ENCODE results near the gene ZNF800. TPM values are rescaled to one million over a fixed set of nuclear protein-coding genes. Genes with fewer than 3 reads are reported as not detected.
"Not testable (repeated sequence)": the region's sequence is repeated elsewhere in the genome, so short reads cannot be mapped to it uniquely, and the experiment has no call there.

The ZNF800 gene
- total and polyA plus RNA-seq, 5 experiments from 2014 or later, result 50.0 to 85.7 (median 61.3) TPM

- H3K27ac Mint-ChIP-seq, result peak overlapping the region; percentile 92 to 99 (median 94)
These were observed 20.8 kb upstream of the ZNF800 start for GRCh38 chr7:127413326-127413725.

DNA sequence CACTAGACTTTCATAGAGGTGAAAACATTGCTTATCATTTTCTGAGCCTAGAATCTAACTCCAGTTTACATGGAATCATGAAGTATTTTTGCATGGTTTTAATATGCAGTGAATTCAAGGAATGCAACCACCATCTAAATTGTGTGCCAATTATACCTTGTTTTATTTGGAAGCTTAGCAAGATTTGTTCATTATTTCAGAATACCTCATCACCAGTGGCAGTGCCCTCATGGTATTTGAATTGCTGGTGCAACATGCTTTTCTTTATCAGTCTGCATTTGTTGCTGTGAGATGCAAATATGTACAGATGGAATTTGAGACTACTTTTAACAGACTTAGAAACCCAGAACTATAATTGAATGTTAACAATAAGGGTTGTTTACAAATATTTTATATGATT, 18.7 kb upstream of the ZNF800 start:
- H3K27me3 Mint-ChIP-seq, result peaks cover 0 to 1% (median 0%) of the 10 kb centered on the region in 5 donors
- peaks cover 0 to 1% (median 0%) of the 10 kb centered on the region in 9 donors for H3K9me3 Mint-ChIP-seq
- H3K36me3 Mint-ChIP-seq, result no peaks in the 10 kb centered on the region
- DNase-seq (no peak), ATAC-seq (no peak)
- H3K4me3 Mint-ChIP-seq, result no peak overlapping the region
- H3K27ac Mint-ChIP-seq, result peak overlapping the region in 2 of 10 donors; percentile 28 to 97
- POLR2A ChIA-PET, result no interaction called here
- H3K4me1 Mint-ChIP-seq, result peaks cover 25 to 69% (median 65%) of the 10 kb centered on the region in 4 donors

More at GRCh38 chr7:127413326-127413725, 20.8 kb upstream of the ZNF800 start:
- peaks cover 26 to 82% (median 78%) of the 10 kb centered on the region in 4 donors for H3K4me1 Mint-ChIP-seq
- H3K9me3 Mint-ChIP-seq, result peaks cover 0 to 4% (median 0%) of the 10 kb centered on the region in 9 donors
- H3K36me3 Mint-ChIP-seq, result peaks cover 0 to under 1% (median 0%) of the 10 kb centered on the region in 3 donors
- DNase-seq (no peak), ATAC-seq (no peak)
- peak overlapping the region in 7 of 10 donors; percentile 57 to 87 (median 74) for H3K4me3 Mint-ChIP-seq
- no peaks in the 10 kb centered on the region for H3K27me3 Mint-ChIP-seq
- POLR2A ChIA-PET, result interaction anchor here (4.3 kb wide), 1 partner anchor 21 kb away, joined by 115 read pairs; the partner anchor contains the start of gene ZNF800

DNA sequence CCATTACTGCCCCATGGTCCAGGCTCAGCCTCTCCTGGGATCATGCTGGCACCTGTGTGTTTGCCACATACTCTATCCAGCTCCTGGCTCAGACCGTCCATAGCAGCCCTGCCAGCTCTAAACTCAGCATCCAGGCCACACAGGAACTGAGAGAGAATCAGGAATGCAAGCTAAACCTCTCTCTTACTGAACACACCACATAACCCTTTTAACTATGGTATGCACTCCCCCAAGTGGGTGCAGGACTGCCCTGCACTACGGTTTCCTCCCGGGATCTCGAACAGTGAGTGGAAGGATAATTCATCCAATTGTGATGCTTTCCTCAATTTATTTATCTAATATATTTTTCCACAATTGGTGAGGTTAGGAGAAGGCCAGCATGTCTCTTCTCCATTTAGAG, 17.1 kb upstream of the ZNF800 start:
- POLR2A ChIA-PET, result interaction anchor here (1.6 kb wide), 1 partner anchor 17 kb away, joined by 13 read pairs; the partner anchor contains the start of gene ZNF800
- peak overlapping the region in 5 of 10 donors; percentile 3 to 31 (median 14) for H3K27ac Mint-ChIP-seq
- peaks cover 23 to 61% (median 58%) of the 10 kb centered on the region in 4 donors for H3K4me1 Mint-ChIP-seq

DNA sequence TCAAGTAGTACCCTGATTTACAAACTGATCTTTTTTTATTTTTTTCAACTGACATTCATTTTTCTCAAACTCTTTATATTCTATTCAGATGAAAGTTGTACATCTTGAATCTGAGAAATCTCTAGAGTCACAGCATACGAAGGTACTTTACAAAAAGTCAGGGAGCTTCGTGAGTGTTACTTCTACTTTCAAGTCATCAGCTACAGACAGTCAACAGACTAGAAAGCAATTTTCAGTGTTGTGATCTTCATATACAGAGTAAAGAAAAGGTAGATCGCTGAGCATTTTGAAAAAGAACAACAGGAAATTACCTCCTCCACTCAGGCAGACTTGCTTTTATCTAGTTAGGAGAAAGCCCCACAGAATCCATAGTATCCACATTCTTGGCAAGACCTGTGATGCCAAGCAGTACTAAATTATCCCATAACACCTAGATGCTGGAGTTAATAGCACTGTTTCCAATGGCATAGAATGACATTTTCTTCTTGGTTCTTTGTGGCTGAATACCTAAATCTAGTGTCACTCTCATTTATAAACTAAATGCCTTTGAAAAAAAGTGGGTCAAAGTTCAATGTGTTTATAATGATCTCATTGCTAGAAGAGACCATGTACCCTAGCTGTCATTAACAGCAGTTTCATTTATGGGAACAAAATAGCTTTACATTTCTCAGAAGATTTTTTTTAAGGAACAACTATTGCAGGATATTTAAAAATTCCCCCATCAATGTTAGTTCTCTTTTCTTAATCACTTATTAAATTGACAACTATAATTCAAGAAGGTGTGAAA, 12.0 kb upstream of the ZNF800 start:
- Mint-ChIP-seq H3K27ac (peak overlapping the region; percentile 63 to 94 (median 81)), H3K27me3 (peaks cover 0 to 7% (median 0%) of the 10 kb centered on the region in 5 donors), H3K4me3 (peak overlapping the region; percentile 1 to 76 (median 62)), H3K4me1 (peaks cover 18 to 39% (median 36%) of the 10 kb centered on the region in 4 donors), H3K9me3 (no peaks in the 10 kb centered on the region), H3K36me3 (no peaks in the 10 kb centered on the region)
- DNase-seq (peak in 2 of 10 donors; percentile 29 to 41), ATAC-seq (peak; percentile 80 to 83)
- POLR2A ChIA-PET, result interaction anchor here (0.7 to 4.9 kb wide), 3 partner anchors 10 to 56 kb away, joined by 3 to 52 read pairs (median 6); partner anchors contain the start of gene ZNF800

More for the DNA sequence above, 17.1 kb upstream of the ZNF800 start:
- Mint-ChIP-seq H3K27me3 (peaks cover 0 to 3% (median 0%) of the 10 kb centered on the region in 5 donors), H3K9me3 (peaks cover 0 to 1% (median 0%) of the 10 kb centered on the region in 9 donors), H3K4me3 (peak overlapping the region in 1 of 10 donors; percentile 12), H3K36me3 (no peaks in the 10 kb centered on the region)
- no peak for DNase-seq
- no peak for ATAC-seq

- POLR2A ChIA-PET, result no interaction called here
- H3K4me1 Mint-ChIP-seq, result peaks cover 13 to 37% (median 28%) of the 10 kb centered on the region in 4 donors
- peak overlapping the region in 1 of 10 donors; percentile 0 for H3K4me3 Mint-ChIP-seq
- peak overlapping the region in 5 of 10 donors; percentile 3 to 70 (median 52) for H3K27ac Mint-ChIP-seq
- no peaks in the 10 kb centered on the region for H3K9me3 Mint-ChIP-seq
- DNase-seq (peak in 7 of 10 donors; percentile 13 to 62 (median 35)), ATAC-seq (peak in 1 of 2 donors; percentile 8)
- peaks cover 0 to 5% (median under 1%) of the 10 kb centered on the region in 3 donors for H3K36me3 Mint-ChIP-seq
- H3K27me3 Mint-ChIP-seq, result no peaks in the 10 kb centered on the region
These were observed 3.7 kb upstream of the ZNF800 start for GRCh38 chr7:127396184-127396583.

DNA sequence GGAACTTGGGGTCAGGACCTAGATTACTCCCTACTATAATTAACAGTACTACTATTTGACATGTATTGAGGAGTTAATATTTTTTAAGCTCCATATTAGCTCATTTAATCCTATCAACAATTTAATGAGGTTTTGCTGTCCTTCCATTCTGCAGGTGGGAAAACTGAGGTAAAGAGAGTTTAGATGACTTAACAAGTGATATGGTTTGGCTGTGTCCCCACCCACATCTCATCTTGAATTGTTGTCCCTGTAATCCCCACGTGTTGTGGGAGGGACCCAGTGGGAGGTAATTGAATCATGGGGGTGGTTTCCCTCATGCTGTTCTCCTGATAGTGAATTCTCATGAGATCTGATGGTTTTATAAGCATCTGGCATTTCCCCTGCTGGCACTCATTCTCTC, 2.6 kb upstream of the ZNF800 start:
- not testable (repeated sequence) for H3K27me3 Mint-ChIP-seq, H3K9me3 Mint-ChIP-seq, ATAC-seq, DNase-seq
- Mint-ChIP-seq H3K4me3 (peak overlapping the region in 5 of 10 donors; percentile 26 to 36 (median 30)), H3K27ac (peak overlapping the region in 3 of 10 donors; percentile 0 to 15 (median 14)), H3K4me1 (peaks cover 17 to 47% (median 38%) of the 10 kb centered on the region in 4 donors), H3K36me3 (peaks cover 0 to 14% (median 9%) of the 10 kb centered on the region in 3 donors)
- POLR2A ChIA-PET, result interaction anchor here (4.4 kb wide), 1 partner anchor 9 kb away, joined by 52 read pairs; no protein-coding TSS in a partner anchor

DNA sequence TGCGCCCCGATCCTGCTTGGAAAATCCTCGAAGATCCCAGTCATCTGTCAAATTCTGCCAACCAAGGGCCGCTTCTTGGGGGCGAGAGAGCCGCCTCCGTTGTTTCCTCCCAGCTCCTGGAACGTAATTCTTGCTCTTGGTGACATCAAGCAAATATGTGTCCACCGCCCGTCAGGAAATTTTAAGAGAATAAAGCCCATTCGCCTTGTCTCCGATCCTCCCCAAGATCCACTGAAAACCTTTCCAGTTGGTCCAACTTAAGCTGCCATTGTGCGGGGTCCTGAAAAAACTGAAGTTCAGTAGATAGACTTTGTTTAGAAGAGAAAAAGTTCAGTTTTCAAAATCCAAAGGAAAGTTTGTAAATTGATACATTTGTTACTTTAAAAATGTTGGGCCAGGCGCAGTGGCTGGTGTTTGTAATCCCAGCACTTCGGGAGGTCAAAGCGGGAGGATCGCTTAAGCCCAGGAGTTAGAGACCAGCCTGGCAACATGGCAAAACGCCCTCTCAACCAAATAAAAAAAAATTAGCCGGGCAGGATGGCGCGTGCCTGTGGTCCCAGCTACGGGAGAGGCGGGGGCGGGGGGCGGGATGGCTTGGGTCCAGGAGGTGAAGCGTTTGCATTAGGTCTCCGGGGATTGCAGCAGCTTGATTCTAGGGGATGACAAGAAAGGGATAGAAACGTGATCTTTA, 1.0 kb upstream of the ZNF800 start:
- Mint-ChIP-seq H3K9me3 (no peaks in the 10 kb centered on the region), H3K4me3 (peak overlapping the region; percentile 87 to 97 (median 94)), H3K36me3 (peaks cover 0 to 30% (median 21%) of the 10 kb centered on the region in 3 donors), H3K27me3 (no peaks in the 10 kb centered on the region), H3K27ac (peak overlapping the region; percentile 94 to 98 (median 96)), H3K4me1 (peaks cover 23 to 63% (median 54%) of the 10 kb centered on the region in 4 donors)
- DNase-seq (peak in 2 of 10 donors; percentile 21 to 60), ATAC-seq (no peak)
- POLR2A ChIA-PET, result interaction anchor here (1.0 to 4.4 kb wide), 10 partner anchors 10 to 192 kb away, joined by 3 to 115 read pairs (median 18); partner anchors contain the start of gene GCC1

GRCh38 chr7:127392182-127392565, 334 bp downstream of the ZNF800 start:
- no peaks in the 10 kb centered on the region for H3K27me3 Mint-ChIP-seq
- H3K4me1 Mint-ChIP-seq, result peaks cover 30 to 72% (median 64%) of the 10 kb centered on the region in 4 donors
- H3K27ac Mint-ChIP-seq, result peak overlapping the region; percentile 94 to 99 (median 97)
- POLR2A ChIA-PET, result interaction anchor here (0.5 to 4.4 kb wide), 33 partner anchors 9 to 1064 kb away, joined by 3 to 115 read pairs (median 6); partner anchors contain the start of genes ARF5, GCC1, HILPDA and RBM28
- peaks cover 0 to 42% (median 26%) of the 10 kb centered on the region in 3 donors for H3K36me3 Mint-ChIP-seq
- ATAC-seq (peak; percentile 66 to 71), DNase-seq (peak in 8 of 10 donors; percentile 48 to 80 (median 65))
- H3K4me3 Mint-ChIP-seq, result peak overlapping the region; percentile 90 to 98 (median 94)
- H3K9me3 Mint-ChIP-seq, result no peaks in the 10 kb centered on the region

DNA sequence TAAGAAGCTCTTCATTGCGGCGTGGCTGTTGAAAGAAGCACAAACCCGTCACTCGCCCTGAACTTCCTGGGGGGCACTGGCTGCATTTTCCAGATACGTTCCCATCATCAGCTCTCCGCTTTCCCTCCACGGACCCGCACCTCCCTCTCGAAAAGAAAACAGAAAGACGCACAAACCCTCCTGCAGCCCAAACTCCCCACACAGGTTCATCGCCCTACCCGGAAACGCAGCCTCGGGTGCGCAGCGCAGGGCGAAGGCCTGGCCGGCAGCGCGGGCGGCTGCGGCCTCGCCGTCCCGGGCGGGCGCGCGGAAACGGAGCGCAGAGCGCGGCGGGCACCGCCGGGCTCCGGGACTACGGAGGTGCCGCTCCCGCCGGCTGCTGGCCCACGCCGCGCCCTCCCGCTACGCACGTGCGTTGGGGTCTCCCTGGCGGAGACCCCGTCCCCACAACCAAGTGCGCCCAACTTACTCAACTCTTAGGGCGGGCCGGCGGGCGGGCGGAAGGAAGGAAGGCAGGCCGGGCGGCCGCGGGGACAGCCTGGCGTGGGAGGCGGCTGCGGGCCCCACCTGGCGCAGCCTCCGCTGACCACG, 822 bp downstream of the ZNF800 start:
- Mint-ChIP-seq H3K9me3 (no peaks in the 10 kb centered on the region), H3K4me1 (peaks cover 30 to 73% (median 65%) of the 10 kb centered on the region in 4 donors), H3K27ac (peak overlapping the region; percentile 95 to 99 (median 98)), H3K4me3 (peak overlapping the region; percentile 90 to 100 (median 98)), H3K36me3 (peaks cover 0 to 45% (median 26%) of the 10 kb centered on the region in 3 donors), H3K27me3 (no peaks in the 10 kb centered on the region)
- POLR2A ChIA-PET, result interaction anchor here (0.5 to 4.4 kb wide), 30 partner anchors 8 to 1084 kb away, joined by 3 to 115 read pairs (median 6); partner anchors contain the start of genes ARF5, GCC1, HILPDA and RBM28
- ATAC-seq (peak; percentile 46 to 50), DNase-seq (peak; percentile 37 to 72 (median 56))

DNA sequence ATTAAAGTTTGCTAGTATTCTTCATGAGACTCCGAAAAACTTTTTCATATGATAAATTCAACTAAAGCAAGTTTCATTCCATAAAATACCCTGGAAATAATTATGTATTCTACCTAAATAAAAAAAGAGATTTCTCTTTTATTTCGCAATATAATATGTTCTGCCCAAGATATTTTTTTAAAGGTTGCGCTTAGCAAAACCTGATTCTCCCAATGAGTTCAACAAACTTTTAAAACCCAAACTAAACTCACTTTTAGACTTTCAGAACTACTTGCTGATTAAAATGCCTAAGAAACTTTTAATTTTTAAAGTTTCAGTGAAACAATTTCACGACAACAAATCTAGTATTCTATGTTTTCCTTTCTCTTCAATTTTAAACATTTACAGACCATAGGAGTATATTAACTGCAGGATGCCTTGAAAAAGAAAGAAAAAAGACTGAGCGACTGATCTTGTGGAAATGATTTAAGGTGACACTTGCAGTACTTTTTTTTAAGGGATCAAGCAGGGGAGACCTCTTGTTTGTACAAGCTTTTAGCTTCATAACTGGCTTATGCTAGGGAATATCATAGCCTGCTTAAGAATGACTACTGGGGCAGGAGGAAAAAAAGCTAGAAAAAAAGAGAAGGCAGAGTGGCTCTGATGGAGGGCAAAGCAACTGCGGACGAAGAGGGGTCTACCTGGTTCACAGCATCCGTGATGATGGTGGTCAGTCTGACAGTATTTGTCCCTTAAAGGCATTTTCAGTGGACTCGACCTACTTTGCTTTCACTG, 1.5 kb downstream of the ZNF800 start:
- H3K36me3 Mint-ChIP-seq, result peaks cover 0 to 50% (median 26%) of the 10 kb centered on the region in 3 donors
- H3K27me3 Mint-ChIP-seq, result no peaks in the 10 kb centered on the region
- peak overlapping the region; percentile 90 to 100 (median 98) for H3K4me3 Mint-ChIP-seq
- ATAC-seq (no peak), DNase-seq (no peak)
- H3K4me1 Mint-ChIP-seq, result peaks cover 33 to 74% (median 62%) of the 10 kb centered on the region in 4 donors
- H3K9me3 Mint-ChIP-seq, result no peaks in the 10 kb centered on the region
- H3K27ac Mint-ChIP-seq, result peak overlapping the region; percentile 95 to 99 (median 98)
- POLR2A ChIA-PET, result interaction anchor here (0.6 to 4.4 kb wide), 17 partner anchors 9 to 1084 kb away, joined by 3 to 115 read pairs (median 13); partner anchors contain the start of genes RBM28 and SND1

Data from naive thymus-derived CD8-positive, alpha-beta T cell (primary cell).